Measurements from ENCODE around the gene MAN1B1. TPM values are rescaled to one million over a fixed set of nuclear protein-coding genes. Genes with fewer than 3 reads are reported as not detected.

MAN1B1 gene
- 70.8 TPM for total RNA-seq

- peak; percentile 98 to 100 (median 99) for DNase-seq (ENCODE audit: low read depth in 2 of 3, low spot score in 2 of 3)
Observed at GRCh38 chr9:137086531-137087408, at the start of gene MAN1B1. MAN1B1 (plus strand) TSS chr9:137086985; CDS start chr9:137087000, 15 bp downstream.

DNA sequence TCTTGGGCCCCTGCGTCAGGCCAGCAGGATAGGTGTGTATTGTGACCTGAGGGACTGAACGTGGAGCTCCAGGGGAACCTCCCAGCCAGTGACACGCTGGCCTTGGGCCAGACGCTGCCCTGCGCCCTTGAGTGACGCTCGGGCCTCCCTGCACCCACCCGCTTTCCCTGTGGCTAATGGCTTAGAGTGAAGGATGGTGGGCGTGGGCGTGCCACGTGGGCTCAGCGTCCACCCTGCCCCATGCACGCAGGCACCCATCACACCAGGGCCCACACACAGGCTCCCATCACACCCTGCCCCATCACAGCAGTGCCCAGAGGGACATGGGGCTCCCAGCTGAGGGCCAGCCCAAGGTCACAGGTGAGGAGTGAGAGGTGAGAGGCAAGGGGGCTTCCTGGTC lies 49.8 kb upstream of the MAN1B1 start:
- DNase-seq (ENCODE audit: low read depth in 2 of 3, low spot score in 2 of 3), result no peak

DNA sequence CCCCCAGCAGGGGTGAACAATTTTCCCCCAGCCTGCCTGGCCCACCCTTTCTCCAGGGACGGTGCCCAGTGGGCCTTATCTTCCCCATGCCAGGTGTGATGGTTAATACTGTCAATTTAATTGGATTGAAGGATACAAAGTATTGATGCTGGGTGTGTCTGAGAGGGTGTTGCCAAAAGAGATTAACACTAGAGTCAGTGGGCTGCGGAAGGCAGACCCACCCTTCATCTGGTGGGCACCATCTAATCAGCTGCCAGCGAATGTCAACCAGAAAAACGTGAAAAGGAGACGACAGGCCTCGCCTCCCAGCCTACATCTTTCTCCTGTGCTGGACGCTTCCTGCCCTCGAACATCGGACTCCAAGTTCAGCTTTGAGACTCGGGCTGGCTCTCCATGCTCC lies 49.3 kb upstream of the MAN1B1 start:
- DNase-seq (ENCODE audit: low read depth in 2 of 3, low spot score in 2 of 3), result no peak

DNA sequence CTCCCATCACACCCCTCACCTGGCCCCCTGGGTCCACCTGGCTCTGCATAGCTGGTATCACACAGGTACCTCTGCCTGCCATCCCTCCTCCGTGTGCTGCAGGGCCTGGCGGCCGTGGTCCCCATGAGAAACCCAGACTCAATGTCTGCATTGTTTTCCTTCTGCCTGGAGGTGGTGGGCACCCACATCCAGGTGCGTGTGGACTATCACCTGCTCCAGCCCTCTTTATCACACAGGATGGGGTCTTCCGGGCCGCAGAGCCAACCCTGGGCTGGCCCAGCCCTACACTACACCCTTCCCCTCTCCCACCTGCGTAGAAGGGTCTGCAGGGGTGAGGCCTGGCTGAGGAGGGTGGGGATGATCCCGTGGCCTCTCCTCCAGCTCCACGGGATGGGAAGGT lies 47.9 kb upstream of the MAN1B1 start:
- DNase-seq (ENCODE audit: low read depth in 2 of 3, low spot score in 2 of 3), result no peak

GRCh38 chr9:137039611-137040366 lies 47.0 kb upstream of the MAN1B1 start:
- DNase-seq (ENCODE audit: low read depth in 2 of 3, low spot score in 2 of 3), result no peak

- no peak for DNase-seq (ENCODE audit: low read depth in 2 of 3, low spot score in 2 of 3)
Observed at GRCh38 chr9:137040568-137040967, 46.2 kb upstream of the MAN1B1 start.

DNA sequence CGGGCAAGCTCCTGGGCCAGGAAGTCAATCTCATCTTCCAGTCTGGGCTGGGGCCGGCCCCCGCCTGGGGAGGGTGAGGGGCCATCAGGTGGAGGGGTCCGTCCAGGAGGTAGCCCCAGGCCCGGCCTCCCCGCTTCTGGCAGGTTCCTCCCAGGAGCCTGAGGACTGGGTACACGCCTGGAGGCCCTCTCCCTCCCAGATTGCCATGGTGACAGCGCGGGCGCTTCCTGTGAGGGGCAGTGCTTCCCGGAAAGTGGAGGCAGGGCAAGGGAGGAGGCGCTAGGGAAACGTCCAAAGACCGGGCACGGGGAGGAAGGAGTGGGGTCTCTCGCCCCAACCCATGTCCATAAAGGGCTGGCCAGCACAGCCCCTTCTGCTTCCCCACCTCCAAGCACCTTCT lies 45.7 kb upstream of the MAN1B1 start:
- no peak for DNase-seq (ENCODE audit: low read depth in 2 of 3, low spot score in 2 of 3)

GRCh38 chr9:137042751-137043727 lies 43.7 kb upstream of the MAN1B1 start:
- no peak for DNase-seq (ENCODE audit: low read depth in 2 of 3, low spot score in 2 of 3)

- DNase-seq (ENCODE audit: low read depth in 2 of 3, low spot score in 2 of 3), result no peak
Observed at GRCh38 chr9:137044037-137044436, 42.7 kb upstream of the MAN1B1 start.

DNA sequence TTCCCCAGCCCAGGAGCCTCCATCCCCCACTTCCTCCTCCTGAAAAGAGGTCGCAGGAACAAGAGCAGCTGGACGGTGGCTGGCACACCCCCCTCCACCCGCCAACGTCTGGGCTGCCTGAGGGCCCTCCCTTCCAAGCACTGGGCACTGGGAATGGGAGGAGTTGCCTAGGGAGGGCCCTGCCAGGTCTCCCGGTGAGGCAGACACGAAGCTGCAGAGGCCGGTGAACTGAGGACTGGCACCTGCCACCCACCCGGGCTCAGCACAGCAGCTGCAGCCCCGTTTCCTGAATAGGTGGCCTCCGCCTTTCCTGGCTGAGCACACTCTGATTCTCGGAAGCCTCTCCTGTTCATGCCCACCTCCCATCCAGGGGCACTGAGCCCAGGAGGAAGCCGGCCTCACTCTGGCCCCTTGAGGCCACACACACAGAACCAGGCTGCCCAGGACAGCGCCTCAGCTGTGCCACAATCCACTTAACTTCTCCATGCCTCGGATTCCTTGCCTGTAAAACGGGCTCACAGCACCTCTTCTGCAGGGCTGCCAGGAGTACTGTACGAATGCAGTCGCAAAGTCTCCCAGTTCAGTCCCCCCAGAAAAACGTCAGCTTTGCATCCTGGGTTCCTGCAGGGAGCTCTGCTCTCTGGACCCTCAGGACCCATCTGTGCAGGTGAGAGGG lies 42.1 kb upstream of the MAN1B1 start:
- DNase-seq (ENCODE audit: low read depth in 2 of 3, low spot score in 2 of 3), result no peak

DNA sequence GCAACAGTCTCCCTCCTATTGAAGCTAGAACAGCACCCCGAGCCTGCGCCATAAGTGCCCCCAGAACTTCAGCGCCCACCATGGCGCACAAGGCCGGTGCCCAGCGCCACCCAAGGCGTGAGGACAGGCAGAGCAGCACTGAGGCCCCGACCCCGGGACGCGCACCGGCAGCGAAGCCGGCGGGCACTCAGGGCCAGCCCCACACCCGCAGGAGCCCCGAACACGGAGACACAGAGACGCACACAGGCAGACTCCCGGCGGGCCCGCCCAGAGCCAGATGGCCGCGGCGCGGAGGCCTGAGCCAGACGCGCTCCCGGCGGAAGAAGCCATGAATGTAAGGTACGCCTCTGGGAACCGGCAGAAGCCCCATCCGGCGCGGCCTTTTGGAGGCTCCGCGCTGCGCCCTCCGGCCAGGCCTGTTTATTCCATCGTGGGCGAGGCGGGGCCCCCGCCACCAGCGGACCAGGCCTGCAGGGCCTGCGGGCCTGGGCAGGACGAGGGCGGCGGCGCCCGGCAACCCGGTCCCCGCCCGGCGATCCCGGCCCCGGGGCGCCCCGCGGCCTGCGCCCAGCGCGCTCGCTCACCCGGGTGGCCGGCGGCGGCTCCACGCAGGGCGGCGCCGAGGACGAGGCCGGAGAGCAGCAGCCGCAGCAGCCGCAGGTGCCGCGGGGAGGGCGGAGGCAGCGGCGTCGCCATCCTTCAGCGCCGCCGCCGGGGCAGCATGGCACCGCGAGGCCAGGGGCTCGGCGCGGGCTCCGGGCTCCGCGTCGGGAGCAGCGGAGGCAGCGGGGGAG lies 41.3 kb upstream of the MAN1B1 start:
- DNase-seq (ENCODE audit: low read depth in 2 of 3, low spot score in 2 of 3), result no peak

DNA sequence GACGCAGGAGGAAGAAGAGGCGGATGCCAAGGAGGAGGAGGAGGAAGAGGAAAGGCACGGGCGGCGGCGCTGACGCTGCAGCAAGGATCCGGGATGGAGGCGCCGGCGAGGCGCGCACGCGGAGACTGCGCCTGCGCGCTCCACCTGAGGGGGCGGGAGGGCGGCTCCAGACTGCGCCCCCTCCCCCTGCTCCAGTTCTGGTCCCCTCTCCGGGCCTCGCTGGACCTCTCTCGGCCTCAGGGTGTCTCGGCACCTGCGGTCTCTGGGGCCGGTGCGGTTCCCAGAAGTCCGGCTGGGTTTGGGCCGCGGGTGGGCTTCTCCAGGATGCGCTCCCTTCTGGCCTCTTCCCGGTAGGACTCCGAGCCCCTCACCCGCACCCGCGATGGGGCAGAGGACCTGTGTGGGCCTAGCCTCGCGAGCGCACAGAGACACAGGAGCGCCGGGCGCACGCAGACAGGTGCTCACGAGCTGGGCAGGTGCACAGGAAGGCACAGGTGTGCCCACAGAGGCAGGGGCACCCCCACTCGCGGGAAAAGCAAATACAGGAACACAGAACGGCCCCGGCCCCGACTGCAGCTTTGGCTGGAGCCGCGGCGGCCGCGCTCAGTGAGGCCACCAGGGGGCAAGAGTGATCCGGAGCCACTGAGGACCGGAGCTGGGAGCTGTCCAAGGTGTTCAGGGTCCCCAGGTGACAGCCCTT lies 40.5 kb upstream of the MAN1B1 start, which contains the start of gene NPDC1:
TSS of gene NPDC1 (minus strand) at position 90 of the 700 bp plus-strand sequence. CDS start 188 bp downstream, outside the sequence.
- DNase-seq (ENCODE audit: low read depth in 2 of 3, low spot score in 2 of 3), result peak; percentile 57 to 82 (median 78)

GRCh38 chr9:137048655-137049543 lies 37.9 kb upstream of the MAN1B1 start:
- DNase-seq (ENCODE audit: low read depth in 2 of 3, low spot score in 2 of 3), result no peak

- DNase-seq (ENCODE audit: low read depth in 2 of 3, low spot score in 2 of 3), result peak in 2 of 3 donors; percentile 65 to 74
Observed at GRCh38 chr9:137049544-137050449, 37.0 kb upstream of the MAN1B1 start.

- no peak for DNase-seq (ENCODE audit: low read depth in 2 of 3, low spot score in 2 of 3)
Observed at GRCh38 chr9:137050570-137050969, 36.2 kb upstream of the MAN1B1 start.

DNA sequence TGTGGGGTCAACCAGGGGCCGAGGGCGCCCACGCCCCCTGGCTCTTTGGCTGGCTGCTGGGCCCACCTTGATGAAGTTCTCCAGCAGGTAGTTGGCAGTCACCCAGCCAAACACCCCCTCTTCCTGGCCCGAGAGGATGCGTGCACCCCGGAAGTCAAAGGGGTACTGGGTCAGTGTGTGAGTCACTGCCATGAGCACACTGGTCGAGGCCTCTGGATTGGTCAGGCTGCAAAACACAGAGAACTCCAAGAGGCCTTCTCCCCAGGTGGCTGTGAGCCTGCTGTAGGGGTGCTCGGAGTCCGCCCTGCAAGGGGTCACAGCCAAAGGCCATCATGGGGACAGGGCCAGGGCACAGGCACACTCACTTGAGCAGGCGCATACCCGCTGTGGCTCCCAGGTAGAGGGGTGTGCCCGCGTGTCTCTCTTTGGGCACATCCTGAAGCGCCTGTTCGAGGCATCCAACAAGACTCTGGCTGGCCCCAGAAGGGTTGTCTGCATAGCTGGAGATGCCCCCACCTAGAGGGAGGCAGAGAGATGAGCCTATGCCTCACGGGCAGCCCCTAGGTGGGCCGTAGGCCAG lies 35.5 kb upstream of the MAN1B1 start:
- DNase-seq (ENCODE audit: low read depth in 2 of 3, low spot score in 2 of 3), result no peak
